8988T (cell line): ENCODE data around the gene TFRC.
"Not testable (repeated sequence)": the region's sequence is repeated elsewhere in the genome, so short reads cannot be mapped to it uniquely, and the experiment has no call there.

Source experiments
- DNase-seq: peaks from one replicate; pipeline ENCODE4 v3.0.0; 2011

The TFRC gene

GRCh38 chr3:196002721-196003120, 79.2 kb downstream of the TFRC start:
- not testable (repeated sequence) for DNase-seq

GRCh38 chr3:196001240-196001639, 80.7 kb downstream of the TFRC start:
- DNase-seq, result not testable (repeated sequence)

- DNase-seq, result not testable (repeated sequence)
These were observed 81.4 kb downstream of the TFRC start for GRCh38 chr3:196000360-196000950.

GRCh38 chr3:195999896-196000295, 82.0 kb downstream of the TFRC start:
- DNase-seq, result no peak
